ENCODE data around the gene PRKN. TPM values are rescaled to one million over a fixed set of nuclear protein-coding genes. Genes with fewer than 3 reads are reported as not detected.

Gene PRKN
- total and polyA plus RNA-seq, 2 donors (not counting 3 experiments of a cell fraction or from before 2014, with no cell fraction given), result 0.06 TPM; not detected in 1

GRCh38 chr6:161890133-161890831 is 837.3 kb downstream of the PRKN start:
- FAIRE-seq, result no peak
- no peak overlapping the region for H2AFZ ChIP-seq (ENCODE audit: low read depth, low read length)
- no peaks in the 10 kb centered on the region for H3K9me1 ChIP-seq (replicated peaks; ENCODE audit: control insufficient read depth, extremely low read depth, insufficient read depth, low read length)
- no peaks in the 10 kb centered on the region for H3K4me1 ChIP-seq (ENCODE audit: control insufficient read depth, extremely low read depth, insufficient read depth, low read length)
- no peak for TF ChIP-seq FOS (IDR thresholded peaks at IDR 0.05; ENCODE audit: borderline replicate concordance, insufficient read depth, low read length)
- TF ChIP-seq POLR2A (IDR thresholded peaks at IDR 0.05; ENCODE audit: low read depth, low read length), result no peak
- no peak for TF ChIP-seq EZH2 (IDR thresholded peaks at IDR 0.05; ENCODE audit: borderline replicate concordance, low read depth, low read length, severe bottlenecking)
- TF ChIP-seq POLR2AphosphoS5 (IDR thresholded peaks at IDR 0.05; ENCODE audit: insufficient read depth, low read depth, low read length), result no peak
- TF ChIP-seq, protein P1, sequence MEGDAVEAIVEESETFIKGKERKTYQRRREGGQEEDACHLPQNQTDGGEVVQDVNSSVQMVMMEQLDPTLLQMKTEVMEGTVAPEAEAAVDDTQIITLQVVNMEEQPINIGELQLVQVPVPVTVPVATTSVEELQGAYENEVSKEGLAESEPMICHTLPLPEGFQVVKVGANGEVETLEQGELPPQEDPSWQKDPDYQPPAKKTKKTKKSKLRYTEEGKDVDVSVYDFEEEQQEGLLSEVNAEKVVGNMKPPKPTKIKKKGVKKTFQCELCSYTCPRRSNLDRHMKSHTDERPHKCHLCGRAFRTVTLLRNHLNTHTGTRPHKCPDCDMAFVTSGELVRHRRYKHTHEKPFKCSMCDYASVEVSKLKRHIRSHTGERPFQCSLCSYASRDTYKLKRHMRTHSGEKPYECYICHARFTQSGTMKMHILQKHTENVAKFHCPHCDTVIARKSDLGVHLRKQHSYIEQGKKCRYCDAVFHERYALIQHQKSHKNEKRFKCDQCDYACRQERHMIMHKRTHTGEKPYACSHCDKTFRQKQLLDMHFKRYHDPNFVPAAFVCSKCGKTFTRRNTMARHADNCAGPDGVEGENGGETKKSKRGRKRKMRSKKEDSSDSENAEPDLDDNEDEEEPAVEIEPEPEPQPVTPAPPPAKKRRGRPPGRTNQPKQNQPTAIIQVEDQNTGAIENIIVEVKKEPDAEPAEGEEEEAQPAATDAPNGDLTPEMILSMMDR (IDR thresholded peaks at IDR 0.05; ENCODE audit: extremely low read depth in 1 of 2, insufficient read depth in 1 of 2, low read depth in 1 of 2, low read length in 2 of 2), result no peak
- TF ChIP-seq GATA2 (IDR thresholded peaks at IDR 0.05; ENCODE audit: insufficient read depth, insufficient read length, low read depth, low read length), result no peak
- TF ChIP-seq JUN (IDR thresholded peaks at IDR 0.05; ENCODE audit: borderline replicate concordance, insufficient read depth, insufficient read length, low read depth), result no peak
- no peak for TF ChIP-seq MYC (IDR thresholded peaks at IDR 0.05; ENCODE audit: low read depth, low read length)
- TF ChIP-seq, protein P2, sequence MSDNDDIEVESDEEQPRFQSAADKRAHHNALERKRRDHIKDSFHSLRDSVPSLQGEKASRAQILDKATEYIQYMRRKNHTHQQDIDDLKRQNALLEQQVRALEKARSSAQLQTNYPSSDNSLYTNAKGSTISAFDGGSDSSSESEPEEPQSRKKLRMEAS (IDR thresholded peaks at IDR 0.05; ENCODE audit: insufficient read depth, insufficient read length), result no peak
- H3K9me3 ChIP-seq (replicated peaks; ENCODE audit: control insufficient read depth, insufficient read depth, low read length), result no peaks in the 10 kb centered on the region
- no peak for DNase-seq (ENCODE audit: low read depth, low spot score)
- H3K79me2 ChIP-seq (ENCODE audit: control insufficient read depth, insufficient read depth, low read length), result no peaks in the 10 kb centered on the region
- ChIA-PET POLR2A (no interaction called here), CTCF (no interaction called here)
- no peaks in the 10 kb centered on the region for H3K36me3 ChIP-seq (ENCODE audit: control insufficient read depth in 2 of 2, extremely low read depth in 1 of 2, insufficient read depth in 2 of 2, low read length in 2 of 2)
- H3K4me3 ChIP-seq (replicated peaks in 1 of 3; ENCODE audit: insufficient read depth in 1 of 3, low read depth in 1 of 3, low read length in 3 of 3), result no peak overlapping the region
- BruUV-seq (replicated peaks), result no TSS peak
- no peak overlapping the region for H3K27ac ChIP-seq (ENCODE audit: insufficient read depth, low read depth, low read length)
- H3K4me2 ChIP-seq (ENCODE audit: insufficient read depth, low read length), result no peak overlapping the region
- no peaks in the 10 kb centered on the region for H4K20me1 ChIP-seq (replicated peaks; ENCODE audit: control insufficient read depth, extremely low read depth, insufficient read depth, low read length)
- dilution Hi-C loops (cut with MboI; ENCODE audit: extremely low pct_ligation_motif_present, low sequenced_read_pairs), result no loop called here
- intact Hi-C loops (cut with micrococcal nuclease), result no loop called here
- no peaks in the 10 kb centered on the region for H3K27me3 ChIP-seq (ENCODE audit: control insufficient read depth in 2 of 2, insufficient read depth in 2 of 2, low read length in 2 of 2)
- H3K9ac ChIP-seq (replicated peaks; ENCODE audit: extremely low read depth, insufficient read depth, low read length), result no peak overlapping the region

All from endothelial cell of umbilical vein (primary cell).